Loucy (cell line): ENCODE data around the gene CAPNS1.
"Not testable (repeated sequence)": the region's sequence is repeated elsewhere in the genome, so short reads cannot be mapped to it uniquely, and the experiment has no call there.

Experiments
- CTCF ChIP-seq: fragments of 200-600 bp; sonication (generic); conservative IDR thresholded peaks from 2 replicates; pipeline ENCODE4 v1.5.1; 2014; ENCODE audit warnings: mild to moderate bottlenecking, antibody characterized with exemption, low read length
- EZH2phosphoT487 ChIP-seq: fragments of 200-600 bp; IDR thresholded peaks from 2 replicates; pipeline ENCODE4 v1.6.1; 2018; ENCODE audit warnings: antibody characterized with exemption, mild to moderate bottlenecking, moderate library complexity, borderline replicate concordance

GRCh38 chr19:36131221-36131620 is 8.6 kb upstream of the CAPNS1 start:
- not testable (repeated sequence) for TF ChIP-seq CTCF, EZH2phosphoT487
